ENCODE data around the gene MYO10. TPM values are rescaled to one million over a fixed set of nuclear protein-coding genes. Genes with fewer than 3 reads are reported as not detected.

Gene MYO10
- total and polyA plus RNA-seq, 2 of the 8 experiments (the other 6 are each of a cell fraction or from before 2014, with no cell fraction given): 21.5 to 107 TPM

DNA sequence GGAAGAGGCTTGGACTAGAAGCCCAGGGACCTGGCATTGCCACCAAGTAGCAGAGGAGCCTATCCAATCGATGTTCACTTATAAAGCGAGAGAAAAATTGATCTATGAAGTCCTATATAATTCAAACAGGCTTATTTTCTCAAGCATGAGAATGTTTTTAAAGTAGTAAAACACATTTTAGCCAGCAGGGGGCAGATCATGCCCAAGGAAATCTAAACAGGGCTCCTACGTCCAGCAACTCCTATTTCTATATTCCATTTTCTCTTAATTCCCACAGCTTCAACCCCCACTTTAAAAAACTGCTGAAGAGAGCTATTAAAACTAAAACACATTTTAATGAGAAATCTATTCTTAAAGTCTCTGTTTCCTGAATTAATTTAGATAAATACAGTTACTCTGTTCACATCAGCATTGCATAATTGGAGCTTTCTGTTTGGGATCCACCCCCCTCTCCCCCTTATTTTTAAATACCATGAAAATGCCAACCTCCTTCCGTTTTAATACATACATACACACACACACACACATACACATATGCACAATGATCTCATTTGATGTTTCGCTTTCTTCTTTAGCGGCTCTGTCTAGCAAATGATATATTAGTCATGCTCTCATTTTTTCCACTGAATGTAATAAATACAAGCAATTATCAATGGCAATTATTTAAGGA lies 144.9 kb downstream of the MYO10 start:
- TF ChIP-seq, protein P1, sequence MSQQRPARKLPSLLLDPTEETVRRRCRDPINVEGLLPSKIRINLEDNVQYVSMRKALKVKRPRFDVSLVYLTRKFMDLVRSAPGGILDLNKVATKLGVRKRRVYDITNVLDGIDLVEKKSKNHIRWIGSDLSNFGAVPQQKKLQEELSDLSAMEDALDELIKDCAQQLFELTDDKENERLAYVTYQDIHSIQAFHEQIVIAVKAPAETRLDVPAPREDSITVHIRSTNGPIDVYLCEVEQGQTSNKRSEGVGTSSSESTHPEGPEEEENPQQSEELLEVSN (IDR thresholded peaks at IDR 0.05): no peak
- TF ChIP-seq GABPA (IDR thresholded peaks at IDR 0.05; ENCODE audit: borderline replicate concordance, insufficient read depth, low read length) (no peak), SRF (IDR thresholded peaks at IDR 0.05; ENCODE audit: low read depth, low read length) (no peak), SIX5 (IDR thresholded peaks at IDR 0.05; ENCODE audit: low read depth, low read length) (no peak), RAD21 (IDR thresholded peaks at IDR 0.05 in 1 of 2, conservative IDR thresholded peaks at IDR 0.05 in 1 of 2; ENCODE audit: low read depth in 2 of 2, low read length in 2 of 2) (peak; percentile 80 to 81), TBP (IDR thresholded peaks at IDR 0.05; ENCODE audit: low read depth, low read length) (no peak), KDM4A (IDR thresholded peaks at IDR 0.05; ENCODE audit: low read depth, low read length, severe bottlenecking) (no peak), SP4 (IDR thresholded peaks at IDR 0.05; ENCODE audit: low read length) (no peak)
- TF ChIP-seq, protein P2, sequence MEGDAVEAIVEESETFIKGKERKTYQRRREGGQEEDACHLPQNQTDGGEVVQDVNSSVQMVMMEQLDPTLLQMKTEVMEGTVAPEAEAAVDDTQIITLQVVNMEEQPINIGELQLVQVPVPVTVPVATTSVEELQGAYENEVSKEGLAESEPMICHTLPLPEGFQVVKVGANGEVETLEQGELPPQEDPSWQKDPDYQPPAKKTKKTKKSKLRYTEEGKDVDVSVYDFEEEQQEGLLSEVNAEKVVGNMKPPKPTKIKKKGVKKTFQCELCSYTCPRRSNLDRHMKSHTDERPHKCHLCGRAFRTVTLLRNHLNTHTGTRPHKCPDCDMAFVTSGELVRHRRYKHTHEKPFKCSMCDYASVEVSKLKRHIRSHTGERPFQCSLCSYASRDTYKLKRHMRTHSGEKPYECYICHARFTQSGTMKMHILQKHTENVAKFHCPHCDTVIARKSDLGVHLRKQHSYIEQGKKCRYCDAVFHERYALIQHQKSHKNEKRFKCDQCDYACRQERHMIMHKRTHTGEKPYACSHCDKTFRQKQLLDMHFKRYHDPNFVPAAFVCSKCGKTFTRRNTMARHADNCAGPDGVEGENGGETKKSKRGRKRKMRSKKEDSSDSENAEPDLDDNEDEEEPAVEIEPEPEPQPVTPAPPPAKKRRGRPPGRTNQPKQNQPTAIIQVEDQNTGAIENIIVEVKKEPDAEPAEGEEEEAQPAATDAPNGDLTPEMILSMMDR (IDR thresholded peaks at IDR 0.05; ENCODE audit: control extremely low read depth in 1 of 3, insufficient read depth in 1 of 3, low read depth in 1 of 3, low read length in 3 of 3): peak in 2 of 3 experiments; percentile 55 to 56; a peak in 3 of 4 replicates
- H3K27ac ChIP-seq (ENCODE audit: low read depth, low read length): no peak overlapping the region

More for the DNA sequence above, 144.9 kb downstream of the MYO10 start:
- WGBS, 2 experiments (ENCODE audit: extremely low coverage in 1 of 2, insufficient coverage in 1 of 2, insufficient read length in 1 of 2, insufficient replicate concordance in 2 of 2, low coverage in 1 of 2, low lambda C conversion rate in 2 of 2, missing lambda C conversion rate in 1 of 2): 68% methylated on average over 6 of the region's 6 CpGs; no CpG with 5 or more reads in 1 of the 2 experiments
- H2BK20ac ChIP-seq (ENCODE audit: low read length): no peak overlapping the region
- no peak overlapping the region for H3K23ac ChIP-seq (ENCODE audit: insufficient read length)
- no peaks in the 10 kb centered on the region; the same call in 1 of the 2 replicates for H3K79me1 ChIP-seq (ENCODE audit: low read depth, low read length)
- no peak overlapping the region for H3K9ac ChIP-seq (replicated peaks in 1 of 4; ENCODE audit: extremely low read depth in 1 of 4, low read depth in 3 of 4, low read length in 3 of 4)
- H2AFZ ChIP-seq (ENCODE audit: low read length): no peak overlapping the region
- no peaks in the 10 kb centered on the region for H3K36me3 ChIP-seq (ENCODE audit: control insufficient read depth in 2 of 4, insufficient read depth in 4 of 4, low read length in 3 of 4)
- H2BK120ac ChIP-seq (replicated peaks; ENCODE audit: low read depth, low read length): no peak overlapping the region
- no peak overlapping the region for H3K4ac ChIP-seq (replicated peaks; ENCODE audit: insufficient read length, low read depth, low read length)
- no peak overlapping the region for H2AK5ac ChIP-seq (ENCODE audit: low read depth, low read length)
- H3K27me3 ChIP-seq (replicated peaks in 1 of 4; ENCODE audit: control insufficient read depth in 3 of 4, extremely low read depth in 1 of 4, insufficient read depth in 3 of 4, low read length in 3 of 4): no peaks in the 10 kb centered on the region
- no peaks in the 10 kb centered on the region for H4K20me1 ChIP-seq (replicated peaks in 1 of 2; ENCODE audit: control insufficient read depth in 1 of 2, insufficient read depth in 2 of 2, low read length in 2 of 2)
- no peak overlapping the region for H3K18ac ChIP-seq (ENCODE audit: extremely low read depth, low read length)
- H3K9me3 ChIP-seq (ENCODE audit: insufficient read depth in 2 of 2, low read depth in 1 of 2, low read length in 1 of 2): no peaks in the 10 kb centered on the region
- H4K8ac ChIP-seq (ENCODE audit: extremely low read depth, insufficient read depth, low read length): no peak overlapping the region
- H3K4me3 ChIP-seq (ENCODE audit: extremely low read depth in 1 of 4, insufficient read depth in 2 of 4, low read depth in 3 of 4, low read length in 4 of 4): no peak overlapping the region
- H2BK15ac ChIP-seq (ENCODE audit: low read length): no peak overlapping the region
- H3K23me2 ChIP-seq (ENCODE audit: low read depth, low read length): no peaks in the 10 kb centered on the region; the same call in 1 of the 2 replicates
- H4K91ac ChIP-seq (replicated peaks; ENCODE audit: insufficient read length, low read length): no peak overlapping the region
- no peak overlapping the region for H2BK5ac ChIP-seq (ENCODE audit: low read depth, low read length)
- H3K4me2 ChIP-seq (ENCODE audit: insufficient read depth in 1 of 2, low read depth in 2 of 2, low read length in 2 of 2): no peak overlapping the region
- no peak overlapping the region for H3K14ac ChIP-seq (ENCODE audit: insufficient read length)
- no peak overlapping the region for H4K5ac ChIP-seq (ENCODE audit: insufficient read length, low read depth, low read length)
- ChIA-PET POLR2A (ENCODE audit: partially characterized antibody) (no interaction called here), CTCF (ENCODE audit: partially characterized antibody) (interaction anchor here (0.7 to 4.5 kb wide), 36 partner anchors 9 to 992 kb away, joined by 3 to 60 read pairs (median 3); no protein-coding TSS in a partner anchor)
- DNase-seq (ENCODE audit: low read depth in 1 of 2, low spot score in 2 of 2): no peak
- no peak for FAIRE-seq
- H3K56ac ChIP-seq (replicated peaks; ENCODE audit: insufficient read length, low read depth, low read length): no peak overlapping the region
- no peak overlapping the region for H2BK12ac ChIP-seq (ENCODE audit: low read depth, low read length)
- H3K79me2 ChIP-seq (ENCODE audit: control insufficient read depth in 1 of 2, insufficient read depth in 2 of 2, low read length in 2 of 2): peaks cover 0 to 7% of the 10 kb centered on the region in 2 experiments; a peak in 1 of 4 replicates
- peaks cover 0 to 2% (median 0%) of the 10 kb centered on the region in 4 experiments; a peak in 2 of 7 replicates for H3K4me1 ChIP-seq (replicated peaks in 1 of 4; ENCODE audit: control insufficient read depth in 3 of 4, insufficient read depth in 4 of 4, low read length in 3 of 4)
